Measurements from ENCODE around the gene GNAL.

- no peak for TF ChIP-seq CTCF (IDR thresholded peaks at IDR 0.05)
- no peak for TF ChIP-seq POLR2AphosphoS5 (IDR thresholded peaks at IDR 0.05)
These were observed 118.2 kb downstream of the GNAL start for GRCh38 chr18:11807233-11807632.

All from sigmoid colon (tissue), 4 donors.